B cell (primary cell): Measurements from ENCODE around the gene BABAM2. TPM values are rescaled to one million over a fixed set of nuclear protein-coding genes. Genes with fewer than 3 reads are reported as not detected.

Experiments used
- ATAC-seq: fragments of 200-7000 bp; cut with Tn5 transposase; one replicate; pipeline ENCODE4 v1.10.0; 2021; ENCODE audit warnings: low read depth, mild to moderate bottlenecking, moderate number of reproducible peaks, moderate library complexity
- CTCF ChIA-PET: fragments of 350-600 bp; sonication (Branson Sonifier 250); formaldehyde crosslinking; loops from one replicate; lab custom pipeline; 2021; ENCODE audit warnings: antibody characterized with exemption, inconsistent platforms; lab: Charles Lee
- POLR2A ChIA-PET: fragments of 350-600 bp; sonication (Branson Sonifier 250); formaldehyde crosslinking; loops from one replicate; lab custom pipeline; 2021; ENCODE audit warnings: antibody characterized with exemption; lab: Charles Lee
- DNase-seq: peaks from one replicate; pipeline ENCODE4 v3.0.0; 2013
- H2AFZ ChIP-seq: 2 replicates; pipeline ENCODE4 v1.6.1; 2012; ENCODE audit warnings: mild to moderate bottlenecking, low read depth, low read length; ENCODE audit not compliant: insufficient read depth, poor library complexity, severe bottlenecking
- H3K27ac ChIP-seq, 2 donors: 1 replicate in 1 of 2; 2 replicates in 1 of 2; pipeline ENCODE4 v1.5.1; 2012 to 2013; ENCODE audit warnings: low read length in 2 of 2, mild to moderate bottlenecking in 2 of 2, moderate library complexity in 1 of 2
- H3K27me3 ChIP-seq, 4 experiments: fragments of 200-600 bp in 1 of 4; sonication (generic) in 1 of 4; replicated peaks in 1 of 4; 1 replicate in 2 of 4; 2 replicates in 2 of 4; pipeline versions ENCODE4 v1.6.1 to v1.7.0; 2013 to 2016; ENCODE audit warnings: low read length in 3 of 4, mild to moderate bottlenecking in 2 of 4, mixed read lengths in 1 of 4, moderate library complexity in 1 of 4; ENCODE audit not compliant: insufficient read depth in 4 of 4, control insufficient read depth in 3 of 4; ENCODE audit errors: control extremely low read depth in 1 of 4
- H3K36me3 ChIP-seq, 2 experiments: replicated peaks in 1 of 2; 1 replicate in 1 of 2; 2 replicates in 1 of 2; pipeline versions ENCODE4 v1.6.1 to v1.7.1; 2013; ENCODE audit warnings: low read length in 1 of 2; ENCODE audit not compliant: insufficient read depth in 2 of 2, control insufficient read depth in 1 of 2; ENCODE audit errors: control extremely low read depth in 1 of 2, extremely low read depth in 1 of 2
- H3K4me1 ChIP-seq, 2 donors: fragments of 200-600 bp in 1 of 2; sonication (generic) in 1 of 2; 1 replicate in 1 of 2; 2 replicates in 1 of 2; pipeline versions ENCODE4 v1.5.1 to v1.6.1; 2013 to 2017; ENCODE audit warnings: low read length in 2 of 2; ENCODE audit not compliant: control insufficient read depth in 2 of 2, insufficient read depth in 2 of 2
- H3K4me2 ChIP-seq: replicated peaks from 2 replicates; pipeline ENCODE3; 2012; ENCODE audit warnings: mild to moderate bottlenecking, low read depth, low read length; ENCODE audit not compliant: poor library complexity, severe bottlenecking
- H3K4me3 ChIP-seq, 5 experiments: fragments of 200-600 bp in 1 of 5; sonication (generic) in 1 of 5; 1 replicate in 3 of 5; 2 replicates in 2 of 5; pipeline versions ENCODE4 v1.5.1 to v1.7.0; 2011 to 2016; ENCODE audit warnings: low read length in 4 of 5, mild to moderate bottlenecking in 4 of 5, low read depth in 2 of 5, control low read depth in 1 of 5, moderate library complexity in 1 of 5; ENCODE audit not compliant: insufficient read depth in 1 of 5; ENCODE audit errors: control extremely low read depth in 1 of 5, extremely low read depth in 1 of 5
- H3K79me2 ChIP-seq: fragments of 200-600 bp; sonication (generic); one replicate; pipeline ENCODE4 v1.6.0; 2016; ENCODE audit warnings: low read length; ENCODE audit not compliant: control insufficient read depth, insufficient read depth
- H3K9ac ChIP-seq: fragments of 200-600 bp; sonication (generic); 2 replicates; pipeline ENCODE4 v1.6.1; 2017; ENCODE audit warnings: mild to moderate bottlenecking, low read length, moderate library complexity
- H3K9me3 ChIP-seq, 3 donors: one replicate each; pipeline versions ENCODE4 v1.6.1 to v1.7.1; 2013; ENCODE audit warnings: low read length in 2 of 3; ENCODE audit not compliant: control insufficient read depth in 2 of 3, insufficient read depth in 1 of 3; ENCODE audit errors: control extremely low read depth in 1 of 3
- H4K20me1 ChIP-seq: 2 replicates; pipeline ENCODE4 v1.6.0; 2012; ENCODE audit warnings: mild to moderate bottlenecking, low read length; ENCODE audit not compliant: insufficient read depth, control insufficient read depth, poor library complexity, severe bottlenecking
- H3K27ac Mint-ChIP-seq: one replicate; pipeline ENCODE4 v1.8.0; 2021; ENCODE audit warnings: mixed read lengths
- H3K27me3 Mint-ChIP-seq: one replicate; pipeline ENCODE4 v1.8.0; 2021; ENCODE audit warnings: mixed read lengths
- H3K4me1 Mint-ChIP-seq: one replicate; pipeline ENCODE4 v1.8.0; 2021; ENCODE audit warnings: mixed read lengths
- H3K4me3 Mint-ChIP-seq: one replicate; pipeline ENCODE4 v1.8.0; 2021; ENCODE audit warnings: mixed read lengths
- H3K9me3 Mint-ChIP-seq: one replicate; pipeline ENCODE4 v1.8.0; 2022; ENCODE audit warnings: mixed read lengths; ENCODE audit not compliant: insufficient read depth
- CTCF ChIP-seq: fragments of 200-600 bp; IDR thresholded peaks from one replicate; pipeline ENCODE4 v1.8.0; 2022; ENCODE audit warnings: antibody characterized with exemption, mild to moderate bottlenecking
- EZH2 ChIP-seq: IDR thresholded peaks from 2 replicates; pipeline ENCODE4 v1.6.1; 2012; ENCODE audit warnings: borderline replicate concordance, low read depth, mild to moderate bottlenecking, moderate library complexity, low read length; ENCODE audit not compliant: insufficient read depth, poor library complexity, severe bottlenecking
- WGBS: methylation state at CpG from one replicate; pipeline ENCODE4 v1.1.5; 2013; ENCODE audit warnings: missing lambda C conversion rate; ENCODE audit not compliant: insufficient coverage; 5-methylcytosine and 5-hydroxymethylcytosine counted together
- intact Hi-C: fragments of 100-400 bp; cut with micrococcal nuclease; formaldehyde crosslinking; loops from one replicate; pipeline ENCODE4 v1.10.0; 2022
- polyA plus RNA-seq: library from polyadenylated mRNA; depleted of rRNA; stranded (reverse); fragments of >200 nt; gene quantifications from 2 replicates; pipeline ENCODE4 v1.2.3, GENCODE V29; 2012
- total RNA-seq, 2 donors: library from RNA; stranded (reverse); fragments of 120-200 nt in 1 of 2; gene quantifications; 1 replicate in 1 of 2; 2 replicates in 1 of 2; pipeline versions ENCODE4 v1.2.3 to v1.2.4, GENCODE V29; 2013 to 2022

BABAM2 gene
- total and polyA plus RNA-seq, 2 donors (not counting 1 experiment from before 2014, with no cell fraction given) = 22.3 to 69.6 TPM

GRCh38 chr2:27958711-27959378, 68.3 kb downstream of the BABAM2 start:
- no peak overlapping the region for H3K27ac ChIP-seq
- peaks cover 40% of the 10 kb centered on the region for H3K79me2 ChIP-seq
- peaks cover 0 to 4% (median 2%) of the 10 kb centered on the region in 3 donors for H3K9me3 ChIP-seq
- no peak overlapping the region for H3K4me3 Mint-ChIP-seq
- H3K36me3 ChIP-seq = no peaks in the 10 kb centered on the region
- ChIA-PET CTCF (no interaction called here), POLR2A (no interaction called here)
- no peak for TF ChIP-seq EZH2
- TF ChIP-seq CTCF = no peak
- H4K20me1 ChIP-seq = peaks cover under 1% of the 10 kb centered on the region
- no peak overlapping the region for H3K27ac Mint-ChIP-seq
- H3K9me3 Mint-ChIP-seq = peaks cover 3% of the 10 kb centered on the region
- no CpG with 5 or more reads among the region's 2 CpGs for WGBS
- peaks cover 31% of the 10 kb centered on the region for H3K4me1 Mint-ChIP-seq
- no peak for ATAC-seq
- no peak overlapping the region for H3K9ac ChIP-seq
- no peak overlapping the region for H3K4me2 ChIP-seq
- H2AFZ ChIP-seq = no peak overlapping the region
- H3K27me3 Mint-ChIP-seq = no peaks in the 10 kb centered on the region
- H3K4me1 ChIP-seq = peaks cover 9 to 11% of the 10 kb centered on the region in 2 donors
- no peaks in the 10 kb centered on the region for H3K27me3 ChIP-seq
- no peak overlapping the region for H3K4me3 ChIP-seq
- intact Hi-C loops = no loop called here
- no peak for DNase-seq

- H3K4me1 ChIP-seq = peaks cover 9 to 11% of the 10 kb centered on the region in 2 donors
- POLR2A ChIA-PET = no interaction called here
- TF ChIP-seq CTCF = no peak
- TF ChIP-seq EZH2 = no peak
- H3K9me3 Mint-ChIP-seq = peaks cover 6% of the 10 kb centered on the region
- intact Hi-C loops = no loop called here
- H3K27ac ChIP-seq = no peak overlapping the region
- no peak overlapping the region for H3K4me3 Mint-ChIP-seq
- no peak overlapping the region for H2AFZ ChIP-seq
- DNase-seq (no peak), ATAC-seq (no peak)
- H3K79me2 ChIP-seq = peaks cover 43% of the 10 kb centered on the region
- H3K27me3 Mint-ChIP-seq = no peaks in the 10 kb centered on the region
- no peaks in the 10 kb centered on the region for H3K36me3 ChIP-seq
- peaks cover 30% of the 10 kb centered on the region for H3K4me1 Mint-ChIP-seq
- WGBS = 58% methylated on average over 2 of the region's 4 CpGs
- H3K4me3 ChIP-seq = no peak overlapping the region
- CTCF ChIA-PET = no interaction called here
- no peak overlapping the region for H3K4me2 ChIP-seq
- no peaks in the 10 kb centered on the region for H3K27me3 ChIP-seq
- H4K20me1 ChIP-seq = peaks cover 4% of the 10 kb centered on the region
- H3K9ac ChIP-seq = no peak overlapping the region
- peaks cover 0 to 8% (median 4%) of the 10 kb centered on the region in 3 donors for H3K9me3 ChIP-seq
- no peak overlapping the region for H3K27ac Mint-ChIP-seq
Observed at GRCh38 chr2:27959496-27959895, 69.0 kb downstream of the BABAM2 start.
